Limb (tissue), 2 donors: ENCODE measurements around the gene DOCK3.
"Not testable (repeated sequence)": the region's sequence is repeated elsewhere in the genome, so short reads cannot be mapped to it uniquely, and the experiment has no call there.

Source experiments
- DNase-seq, 2 donors: peaks; one replicate each; pipeline ENCODE4 v3.0.0-alpha.2; 2016; ENCODE audit errors: extremely low spot score in 2 of 2

DOCK3 gene

DNA sequence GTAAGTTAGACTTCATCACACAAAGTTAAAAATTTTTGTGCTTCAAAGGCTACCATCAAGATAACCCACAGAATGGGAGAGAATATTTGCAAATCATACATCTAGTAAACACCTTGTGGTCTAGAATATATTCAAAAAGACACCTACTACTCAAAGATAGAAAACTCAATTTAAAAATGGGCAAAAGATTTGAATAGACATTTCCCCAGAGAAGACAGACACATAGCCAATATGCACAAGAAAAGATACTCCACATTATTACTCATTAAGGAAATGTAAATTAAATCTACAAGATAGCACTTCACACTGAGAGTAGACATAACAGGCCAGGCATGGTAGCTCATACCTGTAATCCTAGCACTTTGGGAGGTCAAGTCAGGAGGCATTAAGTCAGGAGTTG lies 622.6 kb downstream of the DOCK3 start:
- DNase-seq = no peak

DNA sequence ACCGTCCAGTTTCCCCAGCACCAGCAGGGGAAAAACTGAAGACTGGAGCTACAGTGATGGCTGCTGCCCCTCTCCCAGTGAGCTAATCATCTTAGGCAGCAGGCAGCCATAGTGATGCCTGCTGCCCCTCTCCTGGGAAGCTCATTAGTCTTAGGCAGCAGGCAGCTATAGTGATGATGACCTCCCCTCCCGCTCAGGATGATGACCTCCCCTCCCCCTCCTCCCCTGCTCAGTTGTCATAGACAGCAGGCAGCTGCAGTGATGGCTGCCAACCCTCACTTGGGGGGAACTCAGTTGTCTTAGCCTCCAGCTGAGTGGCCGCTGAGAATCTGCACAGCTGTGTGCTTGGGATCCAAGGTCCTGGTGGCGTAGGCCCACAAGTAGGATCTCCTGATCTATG lies 629.5 kb downstream of the DOCK3 start:
- no peak for DNase-seq

DNA sequence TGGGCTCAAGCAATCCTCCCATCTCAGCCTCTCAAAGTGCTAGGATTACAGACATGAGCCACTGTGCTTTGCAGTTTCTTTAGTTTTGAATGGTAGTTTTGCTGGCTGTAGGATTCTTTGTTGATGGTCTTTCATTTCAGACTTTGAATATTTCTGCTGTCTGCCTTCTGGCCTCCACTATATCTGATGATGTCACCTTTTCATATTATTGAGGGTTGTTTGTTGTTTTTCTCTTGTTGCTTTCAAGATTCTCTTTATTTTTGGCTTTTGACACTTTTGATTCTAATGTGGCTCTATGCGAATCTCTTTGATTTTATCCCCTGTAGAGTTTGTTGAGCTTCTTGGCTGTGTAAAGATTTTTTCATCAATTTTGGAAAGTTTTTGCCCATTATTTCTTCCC lies 631.4 kb downstream of the DOCK3 start:
- DNase-seq = no peak

DNA sequence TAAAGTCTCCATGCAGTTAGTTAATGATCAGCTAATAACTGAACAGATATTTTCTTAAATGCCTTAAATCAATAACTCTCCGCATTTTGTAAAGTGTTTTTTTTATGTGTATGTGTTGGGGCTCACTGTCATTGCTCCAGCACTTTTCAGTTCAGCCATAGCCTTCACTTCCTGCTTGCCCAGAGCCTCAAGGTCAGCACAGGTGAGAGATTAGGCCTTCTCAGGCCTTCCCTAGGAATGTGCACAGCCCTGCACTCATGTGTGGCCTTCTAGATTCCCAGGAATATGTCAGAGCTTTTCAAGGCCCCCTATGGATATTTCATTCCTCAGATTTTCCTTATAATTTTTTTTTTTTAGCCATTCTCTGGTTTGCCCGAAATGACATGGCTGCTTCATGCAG lies 632.7 kb downstream of the DOCK3 start:
- no peak for DNase-seq

DNA sequence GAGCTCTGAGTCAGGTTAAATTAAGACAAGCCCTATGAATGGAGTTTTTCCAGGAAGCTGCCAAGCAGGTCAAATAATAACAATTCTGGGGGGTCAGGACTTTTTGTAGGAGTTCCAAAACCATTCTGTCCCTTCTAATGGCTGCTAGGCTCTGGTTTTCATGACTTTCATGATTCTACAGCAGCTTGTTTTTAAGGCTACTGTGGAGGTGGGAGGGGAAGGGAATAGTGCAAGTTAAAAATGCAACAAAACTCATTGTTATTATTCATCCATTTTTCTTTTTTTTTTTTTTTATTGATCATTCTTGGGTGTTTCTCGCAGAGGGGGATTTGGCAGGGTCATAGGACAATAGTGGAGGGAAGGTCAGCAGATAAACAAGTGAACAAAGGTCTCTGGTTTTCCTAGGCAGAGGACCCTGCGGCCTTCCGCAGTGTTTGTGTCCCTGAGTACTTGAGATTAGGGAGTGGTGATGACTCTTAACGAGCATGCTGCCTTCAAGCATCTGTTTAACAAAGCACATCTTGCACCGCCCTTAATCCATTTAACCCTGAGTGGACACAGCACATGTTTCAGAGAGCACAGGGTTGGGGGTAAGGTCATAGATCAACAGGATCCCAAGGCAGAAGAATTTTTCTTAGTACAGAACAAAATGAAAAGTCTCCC lies 633.3 kb downstream of the DOCK3 start:
- not testable (repeated sequence) for DNase-seq

DNA sequence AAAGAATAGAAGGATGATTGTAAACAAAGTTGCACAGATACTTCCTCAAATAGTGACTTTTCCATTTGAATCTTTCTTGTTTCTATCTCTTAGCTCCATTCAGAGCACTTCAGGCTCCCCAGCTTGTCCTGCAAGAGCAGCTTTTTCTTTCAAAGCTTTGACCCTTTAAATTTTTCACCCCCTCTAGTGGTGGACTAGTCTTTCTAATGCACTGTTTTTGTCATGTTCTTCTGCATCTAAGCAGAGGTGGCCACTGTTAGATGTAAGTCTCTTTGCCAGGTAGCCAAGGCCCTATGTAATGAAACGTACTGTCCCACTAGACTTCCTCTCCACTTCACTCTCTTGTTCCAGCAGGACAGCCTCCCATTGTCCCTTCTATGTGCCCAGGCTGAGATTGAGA lies 636.3 kb downstream of the DOCK3 start:
- no peak for DNase-seq

DNA sequence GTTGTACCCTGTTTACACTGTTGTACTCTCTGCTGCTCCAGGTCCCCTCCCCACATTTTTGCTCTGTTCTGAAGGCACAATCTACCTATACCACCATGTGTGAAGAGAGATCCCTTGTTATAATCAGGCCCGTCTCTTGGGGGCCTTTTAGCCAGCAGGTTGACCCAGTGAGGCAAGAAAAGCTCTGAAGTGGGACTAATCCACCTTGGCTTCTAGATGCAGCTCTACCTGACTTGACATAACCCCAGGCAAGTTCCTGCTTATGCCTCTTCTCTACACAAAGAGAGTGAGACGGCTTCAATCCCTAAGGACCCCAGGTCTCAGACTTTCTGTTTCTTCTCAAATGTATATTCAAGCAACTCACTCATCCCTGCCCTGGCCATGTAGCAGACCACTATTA lies 653.5 kb downstream of the DOCK3 start:
- no peak for DNase-seq

DNA sequence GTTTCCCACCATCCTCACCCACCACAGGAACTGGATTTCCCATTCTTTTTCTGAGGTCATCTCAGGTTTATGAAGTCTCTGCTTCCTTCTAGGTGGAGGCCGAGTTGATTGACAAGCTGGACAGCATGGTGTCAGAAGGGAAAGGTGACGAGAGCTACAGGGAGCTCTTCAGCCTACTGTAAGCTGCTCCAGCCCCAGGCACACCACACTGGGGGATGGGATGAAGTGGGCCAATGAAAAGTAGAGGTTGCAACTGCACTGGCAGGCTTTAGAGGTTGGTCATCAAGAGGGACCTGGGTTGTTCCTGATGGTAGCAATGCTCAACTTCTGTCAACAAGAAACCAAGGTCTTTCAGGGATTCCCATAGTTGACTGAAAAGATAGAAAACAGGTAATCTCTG lies 655.3 kb downstream of the DOCK3 start:
- DNase-seq = no peak

DNA sequence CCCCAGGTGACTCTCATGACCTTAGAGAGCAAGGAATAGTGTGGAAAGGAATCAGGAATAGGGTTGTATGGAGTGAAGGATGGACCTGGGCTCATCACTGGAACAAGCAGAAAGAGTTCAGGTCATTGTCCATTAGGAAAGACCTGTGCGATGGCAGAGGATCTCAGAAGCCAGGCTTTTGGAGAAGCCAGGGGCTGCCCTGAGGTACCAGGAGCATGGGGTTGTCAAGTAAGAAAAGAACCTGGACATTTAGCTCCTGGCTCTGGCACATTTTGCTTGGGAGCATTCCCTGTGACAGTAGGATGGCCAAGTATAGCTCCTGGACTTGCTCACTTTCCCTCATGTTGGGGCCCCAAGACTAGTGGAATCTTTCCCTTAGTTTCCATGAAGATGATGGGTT lies 657.4 kb downstream of the DOCK3 start:
- no peak for DNase-seq

DNA sequence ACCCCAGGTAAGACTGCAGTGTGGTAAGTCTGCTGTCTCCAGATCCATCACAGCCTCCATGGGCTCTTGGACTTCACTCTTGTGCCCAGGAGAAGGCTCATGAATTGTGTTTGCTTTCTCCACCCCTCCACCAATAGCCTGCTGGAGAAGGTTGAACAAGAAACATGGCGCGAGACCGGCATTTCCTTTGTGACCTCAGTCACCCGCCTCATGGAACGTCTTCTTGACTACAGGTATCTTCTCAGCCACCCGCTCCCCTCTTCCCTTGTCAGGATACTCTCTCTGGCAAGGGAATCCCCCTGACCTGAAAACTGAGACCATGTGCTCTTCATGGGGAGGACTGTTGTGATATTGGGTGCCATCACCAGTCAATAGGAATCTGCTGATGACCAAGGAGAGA lies 658.3 kb downstream of the DOCK3 start:
- DNase-seq = no peak

DNA sequence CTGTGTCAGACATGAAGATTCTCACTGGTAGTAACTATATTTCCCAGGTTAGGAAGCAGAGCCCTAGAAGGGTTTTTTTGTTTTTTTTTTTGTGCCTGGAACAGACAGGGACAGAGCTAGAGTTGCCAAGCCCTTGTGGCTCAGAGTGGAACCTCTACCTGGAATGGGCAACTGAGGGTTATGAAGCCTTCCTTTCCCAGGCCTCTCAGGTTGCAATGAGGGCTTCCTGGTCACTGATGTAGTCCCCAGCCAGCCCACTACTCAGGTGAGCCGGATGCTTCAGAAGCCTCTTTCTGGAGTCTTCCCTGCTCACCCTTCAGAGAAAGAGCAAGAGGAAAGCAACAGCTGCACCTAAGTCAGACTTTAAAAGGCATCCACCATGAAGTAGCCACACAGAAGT lies 661.5 kb downstream of the DOCK3 start:
- DNase-seq = no peak

DNA sequence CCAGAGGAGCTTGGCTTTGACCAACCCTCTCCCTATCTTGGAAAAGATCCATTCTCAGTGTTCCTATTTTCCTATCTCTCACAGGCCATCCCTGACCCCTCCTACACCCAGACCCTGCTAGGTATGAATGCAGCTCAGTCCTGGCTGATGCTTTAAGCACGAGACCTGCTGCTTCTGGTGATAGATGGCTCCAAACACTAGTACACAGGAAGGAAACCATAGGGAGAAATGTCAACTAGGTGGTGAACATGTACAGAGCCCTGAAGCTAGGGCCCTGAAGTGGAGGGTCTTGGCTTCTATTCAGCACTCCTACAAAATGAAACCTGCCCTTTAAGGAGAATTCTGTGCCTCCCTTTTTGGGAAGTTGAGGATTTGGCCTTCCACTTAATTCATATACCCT lies 662.9 kb downstream of the DOCK3 start:
- no peak for DNase-seq

DNA sequence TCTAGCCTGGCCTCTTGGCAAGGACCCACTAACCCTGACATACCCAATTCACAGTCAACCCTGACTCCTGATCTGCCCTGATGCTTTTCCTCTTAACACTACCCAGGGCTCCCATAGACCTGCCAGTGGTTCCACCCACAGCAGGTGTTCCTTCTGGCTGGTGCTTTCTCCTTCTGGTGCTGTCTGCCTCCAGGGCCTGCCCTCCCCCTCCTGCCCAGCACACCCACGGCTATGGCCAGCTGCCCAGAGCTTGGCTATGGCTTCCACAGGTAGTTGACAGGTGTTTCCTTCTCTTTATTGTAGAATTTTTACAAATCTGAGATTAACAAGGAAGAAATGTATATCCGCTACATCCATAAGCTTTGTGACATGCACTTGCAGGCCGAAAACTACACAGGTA lies 663.9 kb downstream of the DOCK3 start:
- no peak for DNase-seq

DNA sequence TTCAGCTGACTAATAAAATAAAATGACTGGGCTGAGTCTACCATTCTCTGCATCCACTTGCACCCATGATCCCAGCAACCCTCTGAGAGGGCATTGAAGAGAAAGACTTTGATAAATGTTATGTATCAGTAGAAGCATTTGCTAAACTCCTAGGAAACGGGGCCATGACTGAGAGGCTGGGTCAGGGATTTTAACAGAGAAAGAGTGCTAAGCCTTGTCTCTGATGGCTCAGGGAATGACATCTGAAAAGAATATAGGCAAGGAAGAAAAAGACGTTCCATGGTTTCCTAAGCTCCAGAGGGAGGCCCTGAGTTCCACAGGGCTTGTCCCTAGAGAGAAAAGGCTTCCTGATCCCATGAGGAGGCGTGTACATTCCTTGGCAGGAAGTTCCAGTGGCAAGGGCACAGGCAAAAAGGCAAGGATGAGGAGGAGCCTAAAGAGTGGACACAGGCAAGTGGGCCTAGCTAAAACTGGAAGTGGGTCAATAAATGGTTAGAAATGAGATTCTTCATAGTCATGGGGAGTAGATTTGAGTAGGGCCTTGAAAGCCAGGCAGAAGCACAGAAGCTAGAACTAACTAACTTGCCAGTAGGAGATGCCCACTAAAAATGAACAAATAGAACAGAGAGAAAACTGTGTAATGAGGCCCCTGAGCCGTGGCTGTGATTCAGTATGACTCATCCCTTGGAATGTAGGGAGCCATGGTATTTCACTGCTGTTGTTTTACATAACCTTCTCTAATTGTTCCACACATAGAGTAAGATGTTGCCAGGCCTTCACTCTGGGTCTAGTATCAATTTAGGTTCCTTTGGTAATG lies 665.5 kb downstream of the DOCK3 start:
- no peak for DNase-seq

DNA sequence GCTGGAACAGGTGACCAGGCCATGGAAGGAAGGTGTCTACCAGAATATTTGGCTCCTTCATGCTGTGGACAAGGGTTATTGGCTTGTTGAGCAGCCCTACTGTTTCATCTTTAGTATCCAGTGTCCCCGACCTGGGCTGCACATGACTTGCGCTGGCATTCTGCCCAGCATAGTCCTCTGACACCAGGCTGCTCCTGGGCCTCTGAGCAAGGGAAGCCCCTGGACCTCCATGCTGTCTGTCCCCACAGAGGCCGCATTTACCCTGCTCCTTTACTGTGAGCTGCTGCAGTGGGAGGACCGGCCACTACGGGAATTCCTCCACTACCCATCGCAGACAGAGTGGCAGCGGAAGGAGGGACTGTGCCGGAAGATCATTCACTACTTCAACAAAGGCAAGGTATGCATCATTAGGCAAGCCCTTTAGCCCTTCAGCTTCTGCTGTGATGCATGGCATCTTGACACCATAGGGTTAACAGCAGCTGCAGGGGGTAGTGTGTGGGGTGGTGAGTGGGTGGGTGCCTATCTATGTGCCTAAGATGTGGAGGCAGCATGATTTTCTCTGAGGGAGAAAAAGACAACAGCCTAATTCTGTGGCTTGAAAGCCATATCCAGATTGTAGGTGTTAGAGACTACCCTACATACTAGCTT lies 666.4 kb downstream of the DOCK3 start:
- DNase-seq = no peak

DNA sequence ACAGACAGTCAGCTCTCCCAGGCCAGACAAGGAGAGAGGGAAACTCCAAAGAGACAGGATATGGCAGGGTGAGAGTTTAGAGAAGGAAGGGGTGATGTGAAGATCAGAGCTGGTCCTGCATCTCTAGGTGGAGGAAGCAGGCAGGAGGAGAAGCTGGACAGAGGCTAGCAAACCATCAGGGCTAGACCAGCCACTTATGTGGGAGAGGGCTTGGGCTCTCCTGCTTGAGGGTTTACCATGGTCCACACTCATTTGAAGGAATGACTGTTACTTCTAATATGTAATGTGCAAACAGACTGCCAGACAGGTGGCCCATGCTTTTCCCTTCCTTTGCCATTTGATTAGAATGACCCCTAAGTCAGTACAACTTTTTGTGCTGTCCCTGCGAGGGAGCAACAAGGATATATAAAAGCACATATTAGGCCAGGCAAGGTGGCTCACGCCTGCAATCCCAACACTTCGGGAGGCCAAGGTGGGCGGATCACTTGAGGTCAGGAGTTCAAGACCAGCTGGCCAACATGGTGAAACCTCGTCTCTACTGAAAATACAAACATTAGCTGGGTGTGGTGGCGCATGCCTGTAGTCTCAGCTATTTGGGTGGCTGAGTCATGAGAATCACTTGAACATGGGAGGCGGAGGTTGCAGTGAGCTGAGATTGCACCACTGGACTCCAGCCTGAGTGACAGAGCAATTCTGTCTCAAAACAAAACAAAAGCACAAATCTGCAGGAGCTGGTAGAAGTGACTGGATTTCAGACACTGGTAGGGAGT lies 669.4 kb downstream of the DOCK3 start:
- DNase-seq = no peak

DNA sequence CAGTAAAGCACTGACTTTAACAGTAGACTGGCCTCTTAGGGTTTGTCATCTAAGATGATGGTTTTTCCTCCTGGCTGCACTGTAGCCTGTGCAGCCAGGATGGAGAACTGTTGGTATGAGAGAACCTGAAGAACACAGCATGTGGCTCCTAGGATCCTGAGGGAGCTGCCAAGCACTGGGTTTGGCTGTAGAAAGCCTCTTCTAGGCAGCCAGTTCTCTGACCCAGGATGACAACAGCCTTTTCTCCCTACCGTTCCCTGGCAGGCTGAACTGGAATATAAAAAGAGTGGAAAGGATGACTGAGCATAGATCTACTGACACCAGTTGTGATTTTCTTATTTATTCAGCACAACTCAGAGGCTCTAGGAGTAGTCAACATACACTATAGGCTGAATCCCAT lies 676.0 kb downstream of the DOCK3 start:
- DNase-seq = no peak

DNA sequence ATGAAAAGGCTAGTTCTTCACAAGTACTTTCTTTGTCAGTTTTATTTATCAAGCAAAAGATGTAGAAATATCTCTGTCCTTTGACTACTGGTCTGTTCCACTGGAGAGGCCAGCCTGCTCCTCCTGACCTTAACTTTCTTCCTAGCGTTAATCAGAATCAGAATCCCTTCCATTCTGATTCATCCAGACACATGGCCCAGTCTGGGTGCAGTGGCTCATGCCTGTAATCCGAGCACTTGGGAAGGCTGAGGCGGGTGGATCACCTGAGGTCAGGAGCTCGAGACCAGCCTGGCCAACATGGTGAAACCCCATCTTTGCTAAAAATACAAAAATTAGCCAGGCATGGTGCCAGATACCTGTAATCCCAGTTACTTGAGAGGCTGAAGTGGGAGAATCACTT lies 678.4 kb downstream of the DOCK3 start:
- no peak for DNase-seq

DNA sequence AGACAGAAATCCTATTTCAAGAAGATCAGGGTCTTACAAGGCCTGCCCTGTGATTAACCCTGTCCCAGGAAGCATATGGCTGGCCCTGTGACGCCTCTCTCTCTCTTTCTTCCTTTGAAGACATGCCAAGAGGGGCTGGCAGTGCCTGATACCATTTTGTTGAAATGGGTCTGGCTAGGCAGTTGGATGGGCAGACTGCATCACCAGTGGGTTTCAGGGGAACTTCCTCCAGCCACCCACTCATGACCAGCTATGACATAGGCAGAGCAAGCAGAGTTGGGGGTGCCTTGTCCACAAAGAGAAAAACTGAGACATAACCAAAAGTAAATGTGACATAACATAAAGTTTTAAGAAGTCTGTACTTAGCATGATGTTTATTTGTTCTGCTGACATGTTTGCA lies 679.0 kb downstream of the DOCK3 start:
- no peak for DNase-seq

DNA sequence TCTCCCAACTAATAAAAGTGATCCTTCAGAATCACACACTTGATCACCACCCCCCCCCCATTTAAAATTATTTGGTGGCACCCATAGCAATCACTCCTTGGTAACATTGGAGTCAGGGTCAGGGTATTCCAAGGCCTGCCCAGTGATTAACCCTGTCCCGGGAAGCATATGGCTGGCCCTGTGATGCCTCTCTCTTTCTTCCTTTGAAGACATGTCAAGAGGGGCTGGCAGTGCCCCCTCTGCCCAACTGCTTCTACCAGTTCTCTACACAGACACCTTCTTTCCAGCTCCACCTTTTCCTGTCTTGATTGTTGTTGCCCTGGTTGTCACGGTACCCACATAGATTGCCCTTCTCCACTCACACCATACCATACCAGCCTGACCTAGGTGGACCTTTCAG lies 679.4 kb downstream of the DOCK3 start:
- no peak for DNase-seq

DNA sequence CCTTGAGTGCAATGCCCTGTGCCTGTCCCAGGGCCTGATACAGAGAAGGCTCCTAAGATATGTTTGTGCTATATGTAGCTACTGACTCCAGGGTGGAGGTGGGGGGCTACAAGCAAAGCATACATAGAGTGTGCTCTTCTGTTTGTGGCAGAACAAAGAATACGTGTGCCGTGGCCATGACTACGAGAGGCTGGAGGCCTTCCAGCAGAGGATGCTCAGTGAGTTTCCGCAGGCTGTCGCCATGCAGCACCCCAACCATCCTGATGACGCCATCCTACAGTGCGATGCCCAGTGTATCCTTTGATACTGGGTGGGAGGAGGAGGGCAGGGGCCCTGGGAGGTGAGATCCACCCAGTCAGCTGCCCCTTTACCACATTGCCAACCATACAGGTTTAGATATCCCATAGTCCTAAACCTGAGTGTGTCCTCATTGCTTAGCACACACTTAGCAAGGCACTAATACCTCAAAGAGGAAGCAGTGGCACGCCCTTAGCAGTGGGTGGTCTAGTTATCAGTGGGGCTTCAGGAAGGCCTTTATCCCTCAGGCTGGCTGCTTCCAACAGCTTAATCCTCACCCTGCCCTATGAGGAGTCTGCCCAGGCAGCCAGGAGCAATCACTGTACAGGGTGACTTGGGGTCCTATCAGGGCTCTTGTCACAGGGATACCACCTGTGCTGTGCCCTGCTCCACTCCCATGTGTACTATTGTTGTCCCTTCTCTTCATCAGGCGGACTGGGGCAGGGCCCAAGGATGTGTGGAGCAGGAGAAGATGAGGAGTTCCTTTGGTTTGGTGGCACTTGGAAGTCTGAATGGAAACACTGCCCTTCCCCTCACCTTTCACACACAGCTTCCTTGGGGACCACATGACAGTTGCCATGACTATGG lies 680.2 kb downstream of the DOCK3 start:
- no peak for DNase-seq
